Liver (tissue), 3 donors: ENCODE results near the gene ATP6V0A4.

Source experiments
- CTCF ChIP-seq: fragments of 150-350 bp; IDR thresholded peaks from 2 replicates; pipeline ENCODE4 v1.5.1; 2017; ENCODE audit warnings: improper control_type of control experiment, low read depth, low read length; ENCODE audit not compliant: missing input control
- FOXA1 ChIP-seq: IDR thresholded peaks from 2 replicates; pipeline ENCODE4 v1.6.1; 2016; ENCODE audit warnings: antibody characterized with exemption
- NR2F2 ChIP-seq: IDR thresholded peaks from 2 replicates; pipeline ENCODE4 v1.6.1; 2016; ENCODE audit warnings: antibody characterized with exemption
- RAD21 ChIP-seq, 2 donors: IDR thresholded peaks; 2 replicates each; pipeline ENCODE4 v1.6.1; 2016; ENCODE audit warnings: antibody characterized with exemption in 2 of 2, mild to moderate bottlenecking in 2 of 2
- SP1 ChIP-seq: IDR thresholded peaks from 2 replicates; pipeline ENCODE4 v1.6.1; 2018; ENCODE audit warnings: antibody characterized with exemption, mild to moderate bottlenecking
- TAF1 ChIP-seq: conservative IDR thresholded peaks from 2 replicates; pipeline ENCODE4 v1.6.1; 2016; ENCODE audit warnings: antibody characterized with exemption, mild to moderate bottlenecking
- ZBTB33 ChIP-seq: IDR thresholded peaks from 2 replicates; pipeline ENCODE4 v1.6.1; 2016; ENCODE audit warnings: antibody characterized with exemption
- donor health status: healthy.
- donor health status: healthy.

- no peak for TF ChIP-seq CTCF
- no peak for TF ChIP-seq NR2F2
- TF ChIP-seq RAD21 (IDR thresholded peaks at IDR 0.05): no peak
- TF ChIP-seq SP1: no peak
- no peak for TF ChIP-seq ZBTB33
- no peak for TF ChIP-seq FOXA1
- no peak for TF ChIP-seq TAF1
These were observed 132.7 kb downstream of the ATP6V0A4 start for GRCh38 chr7:138665249-138665648.
